Hepatocyte (in vitro differentiated cells): ENCODE data around the gene TOP3B. TPM values are rescaled to one million over a fixed set of nuclear protein-coding genes. Genes with fewer than 3 reads are reported as not detected.

ENCODE experiments used
- DNase-seq: peaks from one replicate; pipeline ENCODE4 v3.0.0-alpha.2; 2016; ENCODE audit warnings: low spot score
- H2AFZ ChIP-seq: fragments of 200-600 bp; sonication (generic); 2 replicates; pipeline ENCODE4 v1.6.0; 2016; ENCODE audit warnings: antibody characterized with exemption, mild to moderate bottlenecking
- H3K27ac ChIP-seq: fragments of 200-600 bp; sonication (generic); 2 replicates; pipeline ENCODE4 v1.5.1; 2016; ENCODE audit warnings: mild to moderate bottlenecking
- H3K27me3 ChIP-seq: fragments of 200-600 bp; sonication (generic); 2 replicates; pipeline ENCODE4 v1.6.1; 2016
- H3K36me3 ChIP-seq: fragments of 200-600 bp; sonication (generic); replicated peaks from 2 replicates; pipeline ENCODE4 v1.5.1; 2016; ENCODE audit warnings: low read depth; ENCODE audit not compliant: insufficient read depth
- H3K4me1 ChIP-seq: fragments of 200-600 bp; sonication (generic); 2 replicates; pipeline ENCODE4 v1.5.1; 2016; ENCODE audit warnings: mild to moderate bottlenecking, moderate library complexity; ENCODE audit not compliant: insufficient read depth
- H3K4me2 ChIP-seq: fragments of 200-600 bp; sonication (generic); 2 replicates; pipeline ENCODE4 v1.6.0; 2016
- H3K4me3 ChIP-seq: fragments of 200-600 bp; sonication (generic); 2 replicates; pipeline ENCODE4 v1.5.1; 2016; ENCODE audit warnings: mild to moderate bottlenecking
- H3K79me2 ChIP-seq: fragments of 200-600 bp; sonication (generic); 2 replicates; pipeline ENCODE4 v1.6.0; 2017; ENCODE audit warnings: mild to moderate bottlenecking
- H3K9me2 ChIP-seq: fragments of 200-600 bp; sonication (generic); replicated peaks from 2 replicates; pipeline ENCODE4 v1.6.0; 2017; ENCODE audit warnings: mild to moderate bottlenecking; ENCODE audit not compliant: insufficient read depth
- H3K9me3 ChIP-seq: fragments of 200-600 bp; sonication (generic); 2 replicates; pipeline ENCODE4 v1.5.1; 2016; ENCODE audit warnings: low read depth, mild to moderate bottlenecking
- H4K20me1 ChIP-seq: fragments of 200-600 bp; sonication (generic); 2 replicates; pipeline ENCODE4 v1.6.0; 2016; ENCODE audit warnings: mild to moderate bottlenecking; ENCODE audit not compliant: insufficient read depth, poor library complexity, severe bottlenecking
- EZH2 ChIP-seq: fragments of 200-600 bp; sonication (generic); IDR thresholded peaks from 2 replicates; pipeline ENCODE4 v1.6.1; 2016; ENCODE audit warnings: antibody characterized with exemption, mild to moderate bottlenecking, borderline replicate concordance
- EZH2phosphoT487 ChIP-seq: fragments of 200-600 bp; sonication (generic); IDR thresholded peaks from one replicate; pipeline ENCODE4 v1.6.1; 2018; ENCODE audit warnings: antibody characterized with exemption, mild to moderate bottlenecking, low read depth, moderate library complexity; ENCODE audit not compliant: unreplicated experiment, severe bottlenecking
- WGBS: methylation state at CpG from one replicate; pipeline ENCODE4 v1.1.6; 2016; ENCODE audit warnings: low lambda C conversion rate; ENCODE audit errors: missing lambda C conversion rate; 5-methylcytosine and 5-hydroxymethylcytosine counted together
- polyA plus RNA-seq: library from polyadenylated mRNA; unstranded; fragments of >200 nt; fragmentation: Nextera tagmentation; extraction: Ambion mirVana; gene quantifications from 2 replicates; pipeline ENCODE4 v1.2.1, GENCODE V29; 2016
- total RNA-seq: library from RNA; depleted of rRNA; stranded (reverse); fragments of >200 nt; gene quantifications from 2 replicates; pipeline ENCODE4 v1.2.3, GENCODE V29; 2014
- TF ChIP-seq, protein P1 (sequence below): fragments of 200-600 bp; sonication (generic); IDR thresholded peaks from 2 replicates; pipeline ENCODE4 v1.5.1; 2016; ENCODE audit warnings: antibody characterized with exemption, mild to moderate bottlenecking; ENCODE audit not compliant: poor library complexity

TOP3B gene
- total and polyA plus RNA-seq, 2 experiments from 2014 or later, result 26.6 to 30.8 TPM

DNA sequence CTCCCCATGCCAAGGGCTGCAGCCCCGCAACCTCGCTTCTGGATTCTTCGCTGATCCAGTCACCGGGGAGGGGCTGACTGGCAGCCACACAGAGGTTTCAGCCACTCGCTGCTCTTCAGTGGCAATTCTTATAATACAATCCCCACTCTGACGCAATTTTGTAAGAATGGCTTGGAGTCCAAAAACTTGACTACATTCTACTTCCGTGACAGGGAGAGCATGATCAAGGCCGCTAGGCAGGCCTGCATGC, 44.8 kb downstream of the TOP3B start:
- peaks cover 5% of the 10 kb centered on the region for H3K79me2 ChIP-seq
- no peaks in the 10 kb centered on the region for H3K36me3 ChIP-seq
- H2AFZ ChIP-seq, result no peak overlapping the region
- no peak for DNase-seq
- peaks cover 8% of the 10 kb centered on the region for H3K4me1 ChIP-seq
- no peak overlapping the region for H3K4me3 ChIP-seq
- H3K9me2 ChIP-seq, result no peaks in the 10 kb centered on the region
- peak overlapping the region; percentile 97 for H3K27ac ChIP-seq
- H4K20me1 ChIP-seq, result no peaks in the 10 kb centered on the region
- TF ChIP-seq EZH2 (no peak), EZH2phosphoT487 (no peak)
- TF ChIP-seq, protein P1, sequence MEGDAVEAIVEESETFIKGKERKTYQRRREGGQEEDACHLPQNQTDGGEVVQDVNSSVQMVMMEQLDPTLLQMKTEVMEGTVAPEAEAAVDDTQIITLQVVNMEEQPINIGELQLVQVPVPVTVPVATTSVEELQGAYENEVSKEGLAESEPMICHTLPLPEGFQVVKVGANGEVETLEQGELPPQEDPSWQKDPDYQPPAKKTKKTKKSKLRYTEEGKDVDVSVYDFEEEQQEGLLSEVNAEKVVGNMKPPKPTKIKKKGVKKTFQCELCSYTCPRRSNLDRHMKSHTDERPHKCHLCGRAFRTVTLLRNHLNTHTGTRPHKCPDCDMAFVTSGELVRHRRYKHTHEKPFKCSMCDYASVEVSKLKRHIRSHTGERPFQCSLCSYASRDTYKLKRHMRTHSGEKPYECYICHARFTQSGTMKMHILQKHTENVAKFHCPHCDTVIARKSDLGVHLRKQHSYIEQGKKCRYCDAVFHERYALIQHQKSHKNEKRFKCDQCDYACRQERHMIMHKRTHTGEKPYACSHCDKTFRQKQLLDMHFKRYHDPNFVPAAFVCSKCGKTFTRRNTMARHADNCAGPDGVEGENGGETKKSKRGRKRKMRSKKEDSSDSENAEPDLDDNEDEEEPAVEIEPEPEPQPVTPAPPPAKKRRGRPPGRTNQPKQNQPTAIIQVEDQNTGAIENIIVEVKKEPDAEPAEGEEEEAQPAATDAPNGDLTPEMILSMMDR, result no peak
- 49% methylated on average over 7 of the region's 8 CpGs for WGBS
- H3K4me2 ChIP-seq, result peak overlapping the region; percentile 79
- H3K27me3 ChIP-seq, result no peaks in the 10 kb centered on the region
- H3K9me3 ChIP-seq, result no peaks in the 10 kb centered on the region

- no peaks in the 10 kb centered on the region for H3K9me3 ChIP-seq
- peaks cover 5% of the 10 kb centered on the region for H3K79me2 ChIP-seq
- H2AFZ ChIP-seq, result no peak overlapping the region
- TF ChIP-seq EZH2 (no peak), EZH2phosphoT487 (no peak)
- TF ChIP-seq, protein P1, result no peak
- no peaks in the 10 kb centered on the region for H3K9me2 ChIP-seq
- no peak overlapping the region for H3K4me3 ChIP-seq
- no peaks in the 10 kb centered on the region for H4K20me1 ChIP-seq
- H3K27me3 ChIP-seq, result no peaks in the 10 kb centered on the region
- DNase-seq, result no peak
- H3K4me1 ChIP-seq, result peaks cover 8% of the 10 kb centered on the region
- WGBS, result 87% methylated on average over 20 of the region's 20 CpGs
- H3K27ac ChIP-seq, result peak overlapping the region; percentile 97
- no peaks in the 10 kb centered on the region for H3K36me3 ChIP-seq
- peak overlapping the region; percentile 79 for H3K4me2 ChIP-seq
Measured at GRCh38 chr22:21937041-21937820, 45.4 kb downstream of the TOP3B start.

DNA sequence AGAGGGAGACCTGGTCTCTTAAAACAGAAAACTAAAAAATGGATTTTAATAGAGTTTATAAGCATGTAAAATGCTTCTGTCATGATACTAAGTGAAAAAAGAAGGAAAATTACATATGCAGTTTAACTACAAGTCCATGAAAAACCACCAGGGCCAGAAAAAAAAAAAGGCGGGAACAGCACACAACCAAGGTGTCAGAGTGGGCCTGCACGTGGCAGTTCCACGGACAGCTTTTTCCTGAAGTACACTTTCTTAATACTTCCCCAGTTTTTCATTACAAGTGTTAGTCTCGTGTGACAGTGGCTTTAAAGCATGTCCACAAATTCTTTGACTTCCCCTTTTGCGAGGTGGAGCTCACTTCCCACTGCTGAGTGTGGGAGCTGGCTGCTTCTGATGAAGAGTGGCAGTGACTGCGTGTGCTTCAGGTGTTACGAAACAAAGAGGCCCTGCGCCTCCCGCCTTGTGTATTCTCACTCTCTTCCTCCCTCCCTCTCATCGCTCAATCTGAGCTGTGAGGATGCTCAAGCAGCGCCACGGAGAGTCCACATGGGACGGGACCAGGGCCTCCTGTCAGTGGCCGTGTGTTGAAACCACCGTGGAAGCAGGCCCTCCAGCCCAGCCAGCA, 46.3 kb downstream of the TOP3B start:
- Histone ChIP-seq H4K20me1 (no peaks in the 10 kb centered on the region), H3K27me3 (no peaks in the 10 kb centered on the region), H3K79me2 (peaks cover 5% of the 10 kb centered on the region), H3K4me1 (peaks cover 8% of the 10 kb centered on the region), H3K27ac (peak overlapping the region; percentile 97), H3K9me2 (no peaks in the 10 kb centered on the region), H3K4me3 (no peak overlapping the region), H2AFZ (no peak overlapping the region), H3K36me3 (no peaks in the 10 kb centered on the region), H3K4me2 (no peak overlapping the region), H3K9me3 (no peaks in the 10 kb centered on the region)
- 95% methylated on average over 15 of the region's 15 CpGs for WGBS
- no peak for DNase-seq
- TF ChIP-seq EZH2phosphoT487 (no peak), EZH2 (no peak)
- TF ChIP-seq, protein P1, result no peak
